IPS-11a (cell line): ENCODE data around the gene USP13.

ENCODE experiments used
- H3K4me3 ChIP-seq: one replicate; pipeline ENCODE4 v1.5.1; 2013; ENCODE audit warnings: low read depth, low read length, control low read depth

Gene USP13

GRCh38 chr3:179732661-179733348, 80.0 kb downstream of the USP13 start:
- H3K4me3 ChIP-seq = no peak overlapping the region

- no peak overlapping the region for H3K4me3 ChIP-seq
Measured at GRCh38 chr3:179733797-179734196, 81.0 kb downstream of the USP13 start.

- H3K4me3 ChIP-seq = no peak overlapping the region
Measured at GRCh38 chr3:179734497-179735281, 81.8 kb downstream of the USP13 start.

GRCh38 chr3:179735321-179735720, 82.5 kb downstream of the USP13 start:
- H3K4me3 ChIP-seq = no peak overlapping the region

GRCh38 chr3:179738998-179739397, 86.2 kb downstream of the USP13 start:
- H3K4me3 ChIP-seq = no peak overlapping the region

GRCh38 chr3:179739816-179740594, 87.2 kb downstream of the USP13 start:
- no peak overlapping the region for H3K4me3 ChIP-seq

GRCh38 chr3:179743913-179744312, 91.1 kb downstream of the USP13 start:
- H3K4me3 ChIP-seq = no peak overlapping the region

- no peak overlapping the region for H3K4me3 ChIP-seq
Measured at GRCh38 chr3:179744667-179745066, 91.8 kb downstream of the USP13 start.

- H3K4me3 ChIP-seq = no peak overlapping the region
Measured at GRCh38 chr3:179745079-179745478, 92.2 kb downstream of the USP13 start.

- H3K4me3 ChIP-seq = no peak overlapping the region
Measured at GRCh38 chr3:179745716-179746115, 92.9 kb downstream of the USP13 start.

GRCh38 chr3:179750720-179751328, 98.0 kb downstream of the USP13 start:
- H3K4me3 ChIP-seq = no peak overlapping the region

GRCh38 chr3:179760944-179761343, 108.1 kb downstream of the USP13 start:
- no peak overlapping the region for H3K4me3 ChIP-seq

GRCh38 chr3:179765396-179765795, 112.6 kb downstream of the USP13 start:
- no peak overlapping the region for H3K4me3 ChIP-seq

GRCh38 chr3:179766416-179767133, 113.7 kb downstream of the USP13 start:
- no peak overlapping the region for H3K4me3 ChIP-seq

- H3K4me3 ChIP-seq = no peak overlapping the region
Measured at GRCh38 chr3:179768080-179768479, 115.2 kb downstream of the USP13 start.

GRCh38 chr3:179769411-179770247, 116.8 kb downstream of the USP13 start:
- no peak overlapping the region for H3K4me3 ChIP-seq

GRCh38 chr3:179771797-179772196, 119.0 kb downstream of the USP13 start:
- H3K4me3 ChIP-seq = no peak overlapping the region

GRCh38 chr3:179772297-179772696, 119.5 kb downstream of the USP13 start:
- H3K4me3 ChIP-seq = no peak overlapping the region

- no peak overlapping the region for H3K4me3 ChIP-seq
Measured at GRCh38 chr3:179775416-179776122, 122.7 kb downstream of the USP13 start.
